ENCODE data around the gene STIM2.
"Not testable (repeated sequence)": the region's sequence is repeated elsewhere in the genome, so short reads cannot be mapped to it uniquely, and the experiment has no call there.

STIM2 gene

DNA sequence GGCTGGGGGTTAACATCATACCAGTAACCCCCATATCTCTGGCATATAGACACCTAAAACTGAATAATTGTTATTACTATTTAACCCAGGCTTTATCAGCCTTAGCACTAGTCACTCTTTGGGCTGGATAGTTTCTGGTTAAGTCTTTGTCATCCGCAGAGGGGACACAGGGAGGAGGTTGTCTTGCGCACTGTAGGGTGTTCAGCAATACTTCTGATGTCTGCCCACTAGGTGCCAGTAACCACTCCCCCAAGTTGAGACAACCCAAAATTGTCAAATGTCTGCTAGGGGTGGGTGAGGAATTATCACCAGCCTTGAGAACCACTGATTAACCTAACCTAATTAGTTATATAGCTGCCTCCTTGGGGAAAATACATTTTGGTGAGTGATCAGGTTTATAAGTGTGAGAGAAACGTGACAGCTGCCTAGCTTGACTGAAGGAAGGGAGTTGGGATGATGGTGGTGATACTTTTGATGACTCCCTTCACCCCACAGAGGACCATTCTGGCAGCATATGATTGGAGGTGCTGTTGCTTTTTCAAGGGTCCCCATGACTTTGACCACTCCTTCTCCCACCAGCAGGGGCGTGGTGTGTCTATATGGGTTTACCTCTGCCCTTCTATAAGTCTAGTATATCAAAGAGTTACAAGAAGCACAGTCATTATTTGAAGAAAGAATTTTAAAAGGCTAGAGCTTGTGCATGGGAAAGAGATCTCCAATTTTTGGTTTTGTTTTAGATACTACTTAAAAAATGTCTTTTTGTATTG is 140.9 kb downstream of the STIM2 start:
- no peak for DNase-seq (ENCODE audit: low read depth, low spot score)

DNA sequence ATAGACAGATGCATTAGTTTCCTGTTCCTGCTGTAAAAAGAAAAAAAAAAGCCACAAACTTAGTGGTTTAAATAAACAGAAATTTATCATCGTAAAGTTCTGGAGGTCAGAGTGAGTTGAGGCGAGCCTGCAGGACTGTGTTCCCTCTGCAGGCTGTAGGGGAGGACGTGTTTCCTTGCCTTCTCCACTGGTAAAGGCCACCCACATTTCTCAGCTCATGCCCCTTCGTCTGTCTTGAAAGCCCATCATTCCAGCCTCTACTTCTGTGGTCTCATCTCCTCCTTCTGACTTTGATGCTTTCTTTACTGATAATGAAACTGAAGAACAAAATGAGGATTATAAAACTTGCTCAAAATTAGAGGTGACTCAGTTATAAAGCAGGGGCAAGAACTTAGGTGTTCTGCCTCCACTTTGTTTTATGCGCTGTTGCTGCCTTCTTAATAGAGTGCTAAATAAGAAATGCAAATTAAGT is 143.0 kb downstream of the STIM2 start:
- no peak for DNase-seq (ENCODE audit: low read depth, low spot score)

DNA sequence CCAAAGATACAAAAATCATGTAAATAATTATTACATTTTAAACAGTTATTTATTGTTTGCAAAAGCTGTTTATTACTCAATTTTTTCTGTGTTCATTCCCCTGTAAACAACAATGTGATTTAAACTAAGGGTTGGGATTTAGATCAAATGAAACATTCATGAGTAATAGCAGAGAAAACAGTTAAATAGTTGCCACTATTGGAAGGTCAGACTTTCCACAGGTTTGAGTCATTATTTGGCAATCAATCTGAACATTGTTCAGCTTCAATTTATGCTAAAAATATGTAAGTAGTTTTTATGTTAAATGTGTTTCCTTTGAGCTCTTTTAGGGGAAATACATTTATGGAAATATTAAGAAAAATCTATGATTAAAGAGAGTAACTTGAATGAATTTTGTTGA is 144.9 kb downstream of the STIM2 start:
- no peak for DNase-seq (ENCODE audit: low read depth, low spot score)

DNA sequence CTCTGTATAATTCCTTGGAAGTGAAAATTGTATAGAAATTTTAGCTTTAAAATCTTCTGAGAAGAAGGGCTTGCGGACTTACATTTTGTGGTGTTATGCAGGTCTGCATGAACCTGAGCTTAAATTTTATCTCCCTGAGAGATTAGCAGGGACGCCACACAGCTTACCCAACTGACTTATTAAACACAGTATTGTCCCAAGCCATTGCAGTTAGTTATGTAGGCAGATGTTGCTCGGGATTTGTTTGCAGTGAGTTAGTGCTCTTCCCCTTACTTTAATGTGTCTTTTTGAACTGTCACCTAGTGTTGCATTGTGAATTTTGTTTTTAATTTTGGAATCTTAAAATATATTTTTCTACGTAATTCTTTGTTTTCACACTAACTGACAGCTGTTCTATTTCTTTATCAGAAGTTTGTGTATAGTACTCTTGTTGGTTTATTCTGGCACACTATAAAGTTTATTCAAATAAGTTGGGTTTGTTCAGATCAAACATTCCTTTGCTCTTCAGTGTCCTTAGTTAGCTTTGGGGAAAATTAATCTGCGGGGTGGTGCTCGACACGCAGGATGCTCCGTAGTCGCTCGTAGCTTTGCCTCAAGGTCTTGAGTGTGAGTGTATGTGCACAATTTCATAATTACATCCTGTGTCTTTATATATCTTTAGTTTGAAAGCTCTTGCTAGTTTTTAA is 145.4 kb downstream of the STIM2 start:
- DNase-seq (ENCODE audit: low read depth, low spot score), result no peak

DNA sequence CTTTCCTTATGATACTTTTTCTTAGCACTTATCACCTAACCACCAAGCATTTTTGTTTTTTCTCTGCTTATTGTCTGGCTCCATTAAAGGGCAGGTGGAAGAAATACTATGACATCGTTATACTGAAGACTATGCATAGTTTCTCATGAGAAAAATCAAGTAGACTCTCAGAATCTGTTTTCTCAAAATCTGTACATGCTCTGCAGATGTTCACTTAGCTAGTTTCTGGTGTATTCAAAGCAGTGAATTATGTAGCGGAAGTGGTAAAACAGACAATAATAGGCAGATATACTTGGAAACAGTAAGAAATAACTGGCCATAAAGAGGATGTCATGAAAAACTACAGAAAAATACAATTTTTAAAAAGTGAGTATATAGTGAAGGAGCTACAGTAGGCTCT is 146.0 kb downstream of the STIM2 start:
- DNase-seq (ENCODE audit: low read depth, low spot score), result no peak

DNA sequence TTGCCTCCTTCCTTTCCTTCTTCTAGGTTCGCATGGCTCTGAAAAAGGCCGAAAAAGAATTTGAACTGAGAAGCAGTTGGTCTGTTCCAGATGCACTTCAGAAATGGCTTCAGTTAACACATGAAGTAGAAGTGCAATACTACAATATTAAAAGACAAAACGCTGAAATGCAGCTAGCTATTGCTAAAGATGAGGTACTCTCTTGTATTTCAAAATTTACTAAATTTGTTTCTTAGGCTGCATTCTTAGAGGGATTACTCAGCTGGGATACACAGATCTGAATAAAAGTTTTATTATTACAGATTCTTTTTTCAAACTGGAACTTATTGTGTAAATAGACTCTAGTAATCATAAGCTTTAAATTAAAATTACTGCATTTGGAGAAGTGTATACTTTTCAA is 146.9 kb downstream of the STIM2 start:
- no peak for DNase-seq (ENCODE audit: low read depth, low spot score)

DNA sequence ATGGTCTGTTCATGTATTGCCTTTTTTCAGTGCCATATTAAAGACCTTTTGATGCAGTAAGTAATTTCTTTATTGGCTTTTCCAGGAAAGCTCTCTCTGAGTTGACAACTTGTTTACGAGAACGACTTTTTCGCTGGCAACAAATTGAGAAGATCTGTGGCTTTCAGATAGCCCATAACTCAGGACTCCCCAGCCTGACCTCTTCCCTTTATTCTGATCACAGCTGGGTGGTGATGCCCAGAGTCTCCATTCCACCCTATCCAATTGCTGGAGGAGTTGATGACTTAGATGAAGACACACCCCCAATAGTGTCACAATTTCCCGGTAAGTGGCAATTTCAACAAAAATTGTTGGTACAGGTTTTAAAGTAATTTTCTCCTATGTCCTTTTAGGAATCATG is 148.0 kb downstream of the STIM2 start:
- DNase-seq (ENCODE audit: low read depth, low spot score), result no peak

DNA sequence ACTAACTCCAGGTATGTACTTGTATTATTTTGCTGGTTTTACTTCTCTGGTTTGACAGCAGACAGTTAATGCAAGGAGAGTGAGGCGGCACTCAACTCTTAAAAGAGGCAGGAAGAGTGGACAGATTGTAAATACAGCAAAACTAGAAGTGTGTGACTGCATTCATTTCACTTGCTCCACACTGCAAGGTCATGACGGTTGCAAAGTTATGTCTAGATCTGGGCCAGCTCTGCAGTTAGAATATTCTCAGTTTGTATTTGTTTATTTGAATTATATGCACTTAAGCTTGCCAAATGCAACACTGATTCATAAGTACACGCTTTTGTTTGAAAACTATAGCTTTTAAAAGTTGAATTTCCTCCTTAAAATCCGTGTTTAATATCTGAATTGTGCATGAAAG is 148.9 kb downstream of the STIM2 start:
- no peak for DNase-seq (ENCODE audit: low read depth, low spot score)

DNA sequence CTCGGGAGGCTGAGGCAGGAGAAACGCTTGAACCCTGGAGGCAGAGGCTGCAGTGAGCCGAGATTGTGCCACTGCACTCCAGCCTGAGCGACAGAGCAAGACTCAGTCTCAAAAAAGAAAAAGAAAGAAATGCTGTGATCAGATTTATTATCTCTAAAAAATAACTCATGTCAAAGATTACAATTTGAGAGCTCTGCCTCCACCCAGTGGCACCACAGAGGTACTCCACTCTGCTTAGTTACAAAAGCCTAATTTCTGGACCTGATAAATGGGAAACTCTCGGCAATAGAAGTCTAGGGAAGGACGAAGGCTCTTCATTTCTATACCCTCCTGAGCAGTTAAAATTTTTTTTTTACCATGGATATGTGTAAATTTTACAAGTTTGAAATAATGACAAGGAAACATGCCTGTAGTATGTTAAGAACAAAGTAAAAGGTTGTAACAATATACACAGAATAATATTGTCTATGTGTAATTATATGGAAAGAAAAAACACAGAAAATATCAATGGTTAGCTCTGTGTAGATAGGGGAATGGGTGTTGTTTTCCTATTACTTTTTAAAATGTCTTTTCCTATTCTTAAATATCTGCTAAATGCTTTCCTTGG is 149.8 kb downstream of the STIM2 start:
- DNase-seq (ENCODE audit: low read depth, low spot score), result no peak

DNA sequence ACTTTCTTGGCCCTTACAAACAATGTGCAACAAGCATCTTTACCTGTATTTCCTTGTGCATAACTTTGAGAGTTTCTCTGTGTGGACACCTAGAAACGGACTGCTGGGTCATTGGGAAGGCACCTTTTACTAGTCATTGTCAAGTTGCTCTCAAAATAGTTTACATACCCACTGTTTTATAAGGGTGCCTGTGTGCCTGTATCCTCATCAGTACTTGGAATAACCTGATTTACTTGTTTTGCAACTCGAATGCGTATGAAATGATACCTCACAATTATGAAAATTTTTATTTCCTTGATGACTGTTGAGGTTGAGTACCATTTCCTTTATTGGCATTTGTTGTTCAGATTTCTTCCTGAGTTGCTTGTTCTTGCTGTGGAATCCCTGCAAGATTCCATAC is 150.8 kb downstream of the STIM2 start:
- DNase-seq (ENCODE audit: low read depth, low spot score), result no peak

DNA sequence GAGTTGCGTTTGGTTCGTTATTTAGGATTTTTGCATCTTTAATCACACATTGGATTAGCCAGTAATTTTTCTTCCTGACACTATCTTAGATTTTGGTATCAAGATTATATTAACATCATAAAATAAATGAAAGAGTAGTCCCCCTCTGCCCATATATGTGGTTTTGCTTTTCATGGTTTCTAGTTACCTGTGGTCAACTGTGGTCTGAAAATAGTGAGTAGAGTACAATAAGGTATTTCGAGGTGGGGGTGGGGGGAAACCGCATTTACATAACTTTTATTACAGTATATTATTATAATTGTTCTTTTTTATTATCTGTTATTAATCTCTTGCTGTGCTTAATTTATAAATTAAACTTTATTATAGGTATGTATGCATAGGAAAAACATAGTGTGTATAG is 152.4 kb downstream of the STIM2 start:
- no peak for DNase-seq (ENCODE audit: low read depth, low spot score)

DNA sequence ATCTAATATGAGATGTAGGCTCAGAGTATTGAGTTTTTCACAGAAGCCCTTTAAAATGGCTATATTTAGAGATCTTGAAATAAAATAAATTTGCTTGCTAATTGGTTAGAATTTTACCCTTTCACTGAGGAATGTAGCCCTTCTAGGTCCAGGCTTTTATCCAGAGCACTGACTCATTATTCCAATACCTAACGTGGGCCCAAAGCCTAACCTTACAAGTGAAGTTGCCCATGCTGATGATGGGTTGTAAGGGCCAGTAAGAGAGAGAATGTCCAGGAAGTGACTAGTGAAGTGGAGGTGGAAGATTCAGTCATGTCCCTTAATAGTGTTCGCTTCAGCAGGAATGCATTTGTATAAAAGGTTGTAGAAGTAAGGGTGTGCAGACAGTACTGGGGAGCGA is 155.9 kb downstream of the STIM2 start:
- DNase-seq (ENCODE audit: low read depth, low spot score), result no peak

DNA sequence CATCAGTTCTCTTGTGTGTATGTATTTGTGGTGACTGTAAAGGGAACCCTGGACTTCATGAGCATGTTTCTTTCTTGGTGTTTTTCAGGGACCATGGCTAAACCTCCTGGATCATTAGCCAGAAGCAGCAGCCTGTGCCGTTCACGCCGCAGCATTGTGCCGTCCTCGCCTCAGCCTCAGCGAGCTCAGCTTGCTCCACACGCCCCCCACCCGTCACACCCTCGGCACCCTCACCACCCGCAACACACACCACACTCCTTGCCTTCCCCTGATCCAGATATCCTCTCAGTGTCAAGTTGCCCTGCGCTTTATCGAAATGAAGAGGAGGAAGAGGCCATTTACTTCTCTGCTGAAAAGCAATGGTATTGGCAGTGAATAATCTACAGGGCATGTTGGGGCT is 157.0 kb downstream of the STIM2 start:
- no peak for DNase-seq (ENCODE audit: low read depth, low spot score)

DNA sequence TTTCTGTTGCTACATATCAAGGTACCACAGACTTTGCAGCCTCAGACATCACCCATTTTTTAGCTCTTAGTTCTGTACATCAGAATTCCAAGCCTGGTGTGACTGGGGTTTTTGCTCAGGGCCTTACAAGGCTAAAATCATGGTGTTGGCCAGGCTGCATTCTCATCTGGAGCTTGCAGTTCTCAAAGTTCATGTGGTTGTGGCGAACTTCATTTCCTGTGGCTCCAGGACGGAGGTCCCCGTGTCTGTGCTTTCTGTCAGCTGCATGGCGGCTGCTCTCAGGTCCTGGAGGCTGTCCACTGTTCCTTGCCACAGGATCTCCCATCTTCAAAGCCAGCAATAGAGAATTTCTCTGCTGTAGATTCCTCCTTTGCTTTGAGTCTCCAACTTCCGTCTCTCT is 157.4 kb downstream of the STIM2 start:
- no peak for DNase-seq (ENCODE audit: low read depth, low spot score)

DNA sequence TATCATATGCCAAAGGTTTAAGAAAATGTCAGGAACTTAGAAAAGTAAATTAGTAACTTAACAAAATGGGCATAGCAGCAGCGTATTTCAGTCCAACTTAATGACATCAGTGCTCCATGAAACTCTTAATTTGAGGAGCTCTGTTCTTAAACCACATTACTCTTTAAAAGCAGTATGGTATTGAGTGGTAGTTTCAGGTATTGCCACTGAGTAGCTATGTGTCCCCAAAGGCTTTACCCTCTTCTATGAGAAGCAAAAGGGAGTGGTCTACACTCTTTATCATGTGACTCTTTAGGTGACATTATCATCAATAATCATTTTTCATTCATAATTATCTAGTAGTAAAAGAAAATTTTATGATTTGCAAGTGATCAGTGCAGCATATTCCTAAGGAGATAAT is 158.3 kb downstream of the STIM2 start:
- DNase-seq (ENCODE audit: low read depth, low spot score), result no peak

DNA sequence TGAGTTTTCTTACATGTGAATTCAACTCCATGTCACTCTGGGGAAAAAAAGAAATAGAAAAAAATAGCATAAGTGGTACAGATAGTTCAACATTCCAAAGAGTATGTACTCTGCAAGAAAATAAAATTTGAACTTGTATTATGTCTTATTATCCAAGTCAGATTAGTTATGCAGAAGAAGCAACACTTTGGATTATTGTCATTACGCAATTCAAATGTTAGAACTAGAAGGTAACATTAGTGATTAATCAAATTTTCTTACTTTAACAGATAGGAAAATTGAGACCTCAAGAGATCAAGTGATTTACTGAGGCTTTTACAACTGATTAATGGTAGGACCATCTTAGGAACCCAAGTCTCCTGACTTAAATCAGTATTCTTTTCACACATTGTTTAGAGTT is 159.1 kb downstream of the STIM2 start:
- DNase-seq (ENCODE audit: low read depth, low spot score), result no peak

DNA sequence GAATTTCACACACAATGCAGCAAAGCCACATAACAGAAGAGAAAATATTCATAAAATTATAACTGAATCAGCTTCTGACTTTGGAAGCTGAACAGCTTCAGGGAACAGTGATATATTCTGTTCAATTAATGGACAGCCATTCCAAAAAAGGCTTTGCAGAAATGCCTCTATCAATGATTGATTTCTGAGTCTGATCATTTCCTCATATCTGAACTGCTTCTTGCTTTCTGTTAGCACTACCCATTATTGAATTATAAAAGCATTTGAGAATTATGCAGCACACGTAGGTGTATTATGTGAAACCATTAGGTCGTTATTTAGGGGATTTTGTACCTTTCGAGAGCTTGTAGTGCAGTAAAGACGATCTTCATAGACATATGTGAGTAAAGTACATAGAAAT is 159.6 kb downstream of the STIM2 start:
- no peak for DNase-seq (ENCODE audit: low read depth, low spot score)

DNA sequence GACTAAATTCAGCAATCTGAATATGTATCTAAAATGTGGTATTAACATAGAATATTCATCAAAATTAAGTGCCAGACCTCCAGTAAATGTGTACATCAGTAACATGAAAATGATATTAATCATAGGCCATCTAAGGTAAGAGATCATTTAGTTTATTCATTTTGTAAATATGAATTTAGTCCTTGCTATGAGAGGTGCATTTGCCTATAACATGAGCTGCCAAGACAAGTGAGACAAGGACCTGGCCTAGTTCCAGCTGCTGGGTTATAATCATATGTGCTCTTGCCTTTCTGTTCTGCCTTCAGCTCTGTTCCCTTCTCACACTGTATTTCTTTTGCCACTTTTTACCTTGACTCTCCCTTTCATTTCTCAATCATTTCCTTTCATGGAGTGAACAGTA is 160.0 kb downstream of the STIM2 start:
- DNase-seq (ENCODE audit: low read depth, low spot score), result no peak

DNA sequence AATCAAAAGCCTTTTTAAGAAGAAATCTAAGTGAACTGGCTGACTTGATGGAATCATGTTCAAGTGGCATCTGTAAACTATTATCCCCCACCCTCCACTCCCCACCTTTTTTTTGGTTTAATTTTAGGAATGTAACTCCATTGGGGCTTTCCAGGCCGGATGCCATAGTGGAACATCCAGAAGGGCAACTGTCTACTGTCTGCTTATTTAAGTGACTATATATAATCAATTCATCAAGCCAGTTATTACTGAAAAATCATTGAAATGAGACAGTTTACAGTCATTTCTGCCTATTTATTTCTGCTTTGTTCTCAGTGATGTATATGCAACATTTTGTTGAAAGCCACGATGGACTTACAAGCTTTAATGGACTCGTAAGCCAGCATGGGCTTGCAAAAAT is 162.3 kb downstream of the STIM2 start:
- DNase-seq (ENCODE audit: low read depth, low spot score), result no peak

DNA sequence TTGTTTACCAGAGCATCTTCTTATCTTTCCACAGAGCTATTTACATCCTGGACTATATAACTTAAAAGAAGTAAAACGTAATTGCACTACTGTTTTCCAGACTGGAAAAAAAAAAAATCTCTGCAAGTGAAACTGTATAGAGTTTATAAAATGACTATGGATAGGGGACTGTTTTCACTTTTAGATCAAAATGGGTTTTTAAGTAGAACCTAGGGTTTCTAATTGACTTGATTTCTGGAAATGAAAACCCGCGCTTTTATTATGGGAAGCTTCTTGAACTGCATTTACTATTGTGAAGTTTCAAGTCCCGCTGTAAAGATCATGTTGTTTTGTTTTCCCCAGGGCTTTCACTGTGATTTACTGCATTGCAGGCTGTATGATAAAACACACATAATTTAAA is 162.7 kb downstream of the STIM2 start:
- DNase-seq (ENCODE audit: low read depth, low spot score), result no peak

DNA sequence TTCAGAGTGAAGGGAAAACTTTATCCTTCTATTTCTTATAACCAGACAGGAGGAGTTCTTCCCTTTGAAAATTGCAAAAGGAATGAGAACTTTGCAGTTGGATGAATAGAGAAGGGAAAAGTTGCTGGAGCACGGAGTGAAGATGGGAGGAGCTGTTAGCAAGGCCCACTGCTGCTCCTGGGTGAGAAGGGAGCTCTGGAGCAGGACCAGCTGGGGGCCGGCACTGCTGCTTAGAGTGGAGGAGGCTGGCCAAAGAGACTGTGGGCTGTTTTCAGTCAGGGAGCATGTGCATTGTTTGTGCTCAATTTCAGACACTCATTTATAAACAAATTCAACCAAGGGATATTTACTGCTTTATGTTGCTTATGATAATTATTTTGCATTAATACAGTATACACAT is 164.2 kb downstream of the STIM2 start:
- no peak for DNase-seq (ENCODE audit: low read depth, low spot score)

DNA sequence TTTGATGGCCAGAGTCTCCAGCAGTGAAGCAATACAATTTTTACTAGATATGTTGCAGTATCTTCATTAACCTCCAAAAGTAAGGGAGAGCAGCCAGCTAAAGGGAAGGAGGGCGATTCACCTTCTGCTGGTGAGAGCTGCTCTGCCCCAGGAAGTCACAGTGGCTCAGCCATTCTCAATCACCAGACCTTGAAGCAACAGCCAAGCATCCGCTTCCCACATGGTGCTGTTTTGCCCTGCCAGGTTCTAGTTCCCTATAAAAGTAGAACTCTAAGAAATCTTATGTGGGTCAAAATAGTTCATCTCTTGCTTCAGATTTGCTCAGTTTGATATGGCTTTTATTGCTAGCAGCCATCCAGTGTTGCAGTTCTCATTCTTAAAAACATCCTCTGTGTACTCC is 166.8 kb downstream of the STIM2 start:
- no peak for DNase-seq (ENCODE audit: low read depth, low spot score)

DNA sequence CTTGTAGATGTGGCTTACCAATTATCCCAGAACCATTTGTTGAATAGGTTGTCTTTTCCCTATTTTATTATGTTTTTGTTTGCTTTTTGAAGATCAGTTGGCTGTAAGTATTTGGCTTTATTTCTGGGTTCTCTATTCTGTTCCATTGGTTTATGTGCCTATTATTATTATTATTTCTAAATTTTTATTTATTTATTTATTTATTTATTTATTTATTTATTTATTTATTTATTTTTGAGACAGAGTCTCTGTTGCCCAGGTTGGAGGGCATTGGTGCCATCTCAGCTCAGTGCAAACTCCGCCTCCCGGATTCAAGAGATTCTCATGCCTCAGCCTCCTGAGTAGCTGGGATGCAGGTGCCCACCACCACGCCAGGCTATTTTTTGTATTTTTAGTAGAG is 174.5 kb downstream of the STIM2 start:
- DNase-seq (ENCODE audit: low read depth, low spot score), result not testable (repeated sequence)

Measured in iPS DF 19.7 (cell line).